ENCODE results near the gene C1QTNF1.

DNA sequence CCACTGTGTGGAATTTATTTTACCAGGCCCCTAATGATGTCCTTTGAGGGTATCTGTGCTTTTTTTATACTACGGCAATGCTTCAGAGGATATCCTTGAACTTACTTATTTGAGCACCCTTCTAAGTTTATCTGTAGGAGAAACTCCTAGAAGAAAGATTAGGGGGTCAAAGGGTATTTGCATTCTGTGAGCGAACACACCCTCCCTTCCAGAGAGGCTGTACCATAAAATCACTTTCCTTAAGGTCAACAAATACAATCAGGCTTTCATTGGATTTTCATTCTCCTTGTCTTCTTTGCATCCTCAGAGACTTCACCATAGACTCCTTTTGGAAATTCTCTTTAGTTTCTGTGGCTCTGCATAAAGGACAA is 4.7 kb upstream of the C1QTNF1 start:
- no peak for TF ChIP-seq POLR2A (IDR thresholded peaks at IDR 0.05; ENCODE audit: low read depth, low read length)
- no peak for TF ChIP-seq SPI1 (IDR thresholded peaks at IDR 0.05; ENCODE audit: low read depth, low read length)
- TF ChIP-seq TAF1 (IDR thresholded peaks at IDR 0.05; ENCODE audit: low read depth, low read length): no peak
- no peak for TF ChIP-seq POLR2AphosphoS5 (IDR thresholded peaks at IDR 0.05; ENCODE audit: low read depth, low read length)
- no peak for TF ChIP-seq PAX5 (IDR thresholded peaks at IDR 0.05; ENCODE audit: insufficient read depth, low read length, severe bottlenecking)
- no peak for TF ChIP-seq POU2F2 (IDR thresholded peaks at IDR 0.05; ENCODE audit: low read depth, low read length)

All from GM12891 (cell line).